ENCODE results near the gene EVX2.

- TF ChIP-seq SP1 (IDR thresholded peaks at IDR 0.05) (no peak), FOXA1 (IDR thresholded peaks at IDR 0.05) (no peak), NFRKB (IDR thresholded peaks at IDR 0.05) (no peak), LEF1 (IDR thresholded peaks at IDR 0.05; ENCODE audit: borderline replicate concordance) (no peak), FOXM1 (IDR thresholded peaks at IDR 0.05; ENCODE audit: borderline replicate concordance) (no peak)
Measured at GRCh38 chr2:176085120-176085788, 1.5 kb upstream of the EVX2 start.

Data from HEK293T (cell line).